GM12864 (cell line): ENCODE results near the gene CPB1.

Experiments
- DNase-seq: peaks from one replicate; pipeline ENCODE4 v3.0.0-alpha.2; 2011; ENCODE audit warnings: low read depth
- H3K4me3 ChIP-seq: 2 replicates; pipeline ENCODE4 v1.5.1; 2011; ENCODE audit warnings: mild to moderate bottlenecking, low read depth, low read length, control low read depth
- CTCF ChIP-seq: IDR thresholded peaks from 2 replicates; pipeline ENCODE4 v1.5.1; 2011; ENCODE audit warnings: low read depth, mild to moderate bottlenecking, moderate library complexity, low read length, control low read depth, inconsistent platforms; ENCODE audit errors: missing control alignments

CPB1 gene

DNA sequence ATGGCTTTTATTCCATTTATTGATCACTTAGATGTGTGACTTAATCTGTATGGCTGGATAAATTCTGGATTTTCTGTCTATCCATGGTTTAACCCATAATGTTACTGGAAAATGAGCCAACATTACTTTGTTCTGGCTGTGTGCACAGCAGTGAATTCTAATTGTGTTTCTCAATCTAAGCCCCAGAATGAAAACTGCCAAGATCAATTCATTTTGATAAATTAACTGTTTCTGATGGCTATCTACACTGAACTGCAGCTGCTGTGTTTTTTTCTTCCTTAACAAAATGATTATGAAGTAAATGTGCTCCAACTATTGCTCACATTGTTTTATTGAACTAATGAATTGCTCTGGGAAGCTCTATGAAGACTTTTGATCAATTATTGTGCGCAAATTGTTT lies 35.7 kb upstream of the CPB1 start:
- no peak for TF ChIP-seq CTCF
- DNase-seq: no peak
- no peak overlapping the region for H3K4me3 ChIP-seq

DNA sequence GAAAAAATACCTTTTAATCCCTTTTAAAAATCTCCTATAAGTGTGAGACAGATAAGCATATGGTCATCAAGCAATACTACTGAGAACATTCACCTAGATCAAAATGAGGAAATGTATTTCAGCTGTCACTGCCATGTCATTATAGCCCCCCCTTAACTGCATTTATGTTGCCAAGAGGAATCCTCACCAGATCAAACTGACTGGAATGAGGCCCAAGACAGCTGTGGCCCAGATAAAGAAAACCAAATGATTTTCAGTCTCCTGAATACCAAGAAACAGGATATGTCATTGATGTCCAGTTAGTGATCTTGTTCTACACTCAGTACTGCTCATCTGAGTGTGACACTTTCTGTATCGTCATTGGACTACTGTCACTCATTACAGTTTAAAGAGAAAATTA lies 35.1 kb upstream of the CPB1 start:
- TF ChIP-seq CTCF: no peak
- H3K4me3 ChIP-seq: no peak overlapping the region
- DNase-seq: no peak

GRCh38 chr3:148796799-148797198 lies 30.8 kb upstream of the CPB1 start:
- DNase-seq: no peak
- no peak for TF ChIP-seq CTCF

DNA sequence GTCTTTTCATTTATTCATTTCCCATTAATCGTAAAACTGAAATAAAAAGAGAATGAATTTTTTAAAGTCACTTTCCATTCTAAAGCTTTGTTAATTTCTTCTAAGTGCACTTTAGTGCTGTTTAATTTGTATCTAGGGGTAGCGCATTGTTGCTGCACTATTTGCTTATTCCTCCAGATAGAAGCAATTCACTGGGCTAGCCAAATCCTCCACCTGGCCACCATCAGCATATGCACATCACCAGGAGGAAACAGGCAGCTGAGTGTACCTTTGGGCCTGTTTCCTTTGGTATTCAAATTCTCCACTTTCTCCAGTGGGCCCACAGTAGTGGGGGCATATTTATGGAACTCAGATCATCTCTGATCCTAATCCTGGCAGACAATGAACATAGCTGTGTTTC lies 29.8 kb upstream of the CPB1 start:
- no peak for TF ChIP-seq CTCF
- DNase-seq: no peak
- H3K4me3 ChIP-seq: no peak overlapping the region

More at GRCh38 chr3:148796799-148797198, 30.8 kb upstream of the CPB1 start:
- H3K4me3 ChIP-seq: no peak overlapping the region

DNA sequence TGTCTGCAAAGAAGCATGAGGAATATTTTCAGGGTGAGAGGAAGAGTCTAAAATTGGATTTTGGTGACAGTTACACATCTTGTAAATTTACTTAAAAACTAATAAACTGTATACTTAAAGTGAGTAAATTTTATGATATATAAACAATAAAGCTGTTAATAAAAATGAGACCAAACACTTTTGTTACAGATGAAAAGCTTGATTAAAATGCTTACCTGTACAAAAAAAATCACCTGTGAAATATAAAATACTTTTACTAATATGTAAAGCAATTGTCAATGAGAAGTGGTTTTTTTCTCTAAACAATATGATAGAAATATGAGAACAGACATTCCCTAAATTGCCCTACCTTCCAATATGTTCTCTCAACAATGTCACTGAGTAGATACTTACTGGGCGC lies 27.2 kb upstream of the CPB1 start:
- DNase-seq: no peak
- no peak for TF ChIP-seq CTCF

GRCh38 chr3:148809835-148810234 lies 17.8 kb upstream of the CPB1 start:
- no peak for DNase-seq
- TF ChIP-seq CTCF: no peak
- no peak overlapping the region for H3K4me3 ChIP-seq

More for the DNA sequence above, 27.2 kb upstream of the CPB1 start:
- no peak overlapping the region for H3K4me3 ChIP-seq

DNA sequence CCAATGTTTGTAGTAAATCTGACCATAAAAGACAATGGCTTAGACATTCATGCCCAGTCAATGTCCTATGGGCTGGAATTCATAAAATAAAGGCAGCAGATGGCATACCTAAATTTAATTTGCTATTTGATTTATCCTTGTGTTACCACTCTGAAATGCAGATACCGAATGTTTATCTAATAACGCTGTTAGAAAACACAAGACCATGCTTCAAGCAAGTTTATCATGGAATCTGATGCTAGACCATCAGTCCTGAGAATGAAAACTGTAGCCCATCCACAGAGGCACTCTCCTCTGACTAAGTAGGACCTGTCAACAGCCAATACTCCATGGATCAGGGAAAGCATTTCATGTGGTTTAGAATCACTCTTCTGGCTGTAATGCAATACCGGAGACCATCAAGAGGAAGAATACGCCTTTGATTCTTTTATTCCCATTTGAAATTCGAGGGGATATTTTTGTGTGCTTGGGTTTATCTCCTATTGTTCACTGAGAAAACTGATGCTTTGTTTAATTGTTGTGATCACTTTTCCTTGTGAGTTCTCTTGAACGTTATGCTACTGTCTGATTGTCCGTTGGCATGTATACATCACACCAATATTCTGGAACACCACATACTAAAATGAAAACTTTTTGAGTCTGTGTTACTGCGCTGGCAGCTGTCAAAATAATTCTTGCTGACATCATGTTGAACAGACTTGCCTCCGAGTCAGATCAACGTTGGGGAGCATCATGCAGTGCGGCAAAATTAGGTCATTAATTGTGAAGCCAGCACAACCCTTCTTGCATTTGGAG lies 12.1 kb upstream of the CPB1 start:
- no peak for DNase-seq
- no peak overlapping the region for H3K4me3 ChIP-seq
- TF ChIP-seq CTCF: no peak
